HEK293 (cell line): ENCODE measurements around the gene ERMP1.
A peak's percentile ranks its signal among the peaks of the same experiment; 100 is the strongest.

Experiments
- ELK4 ChIP-seq: IDR thresholded peaks from 2 replicates; pipeline ENCODE4 v1.6.1; 2011; ENCODE audit warnings: mild to moderate bottlenecking, low read depth, low read length, borderline replicate concordance
- GLIS1 ChIP-seq: fragments of 450-650 bp; formaldehyde crosslinking; IDR thresholded peaks from 2 replicates; pipeline ENCODE4 v1.5.1; 2016; ENCODE audit warnings: missing biosample characterization, missing genetic modification characterization
- KLF10 ChIP-seq: fragments of 450-650 bp; IDR thresholded peaks from 2 replicates; pipeline ENCODE4 v1.5.1; 2018; ENCODE audit warnings: missing biosample characterization, mild to moderate bottlenecking, missing genetic modification characterization
- MZF1 ChIP-seq: fragments of 450-650 bp; formaldehyde crosslinking; IDR thresholded peaks from 2 replicates; pipeline ENCODE4 v1.5.1; 2017; ENCODE audit warnings: missing biosample characterization, missing genetic modification characterization, borderline replicate concordance
- PRDM10 ChIP-seq: fragments of 450-650 bp; formaldehyde crosslinking; IDR thresholded peaks from 2 replicates; pipeline ENCODE4 v1.5.1; 2016; ENCODE audit warnings: missing biosample characterization, missing genetic modification characterization
- PRDM6 ChIP-seq: fragments of 450-650 bp; formaldehyde crosslinking; IDR thresholded peaks from 2 replicates; pipeline ENCODE4 v1.5.1; 2017; ENCODE audit warnings: missing biosample characterization, missing genetic modification characterization
- REST ChIP-seq: fragments of 450-650 bp; formaldehyde crosslinking; IDR thresholded peaks from 2 replicates; pipeline ENCODE4 v1.5.1; 2016; ENCODE audit warnings: missing biosample characterization, missing genetic modification characterization
- SETDB1 ChIP-seq: IDR thresholded peaks from one replicate; pipeline ENCODE4 v1.6.1; 2017; ENCODE audit warnings: mild to moderate bottlenecking, low read length, moderate library complexity, mixed read lengths; ENCODE audit not compliant: insufficient read length
- SP2 ChIP-seq: fragments of 450-650 bp; formaldehyde crosslinking; IDR thresholded peaks from 2 replicates; pipeline ENCODE4 v1.5.1; 2016; ENCODE audit warnings: missing biosample characterization, missing genetic modification characterization
- SP7 ChIP-seq: fragments of 450-650 bp; formaldehyde crosslinking; IDR thresholded peaks from 2 replicates; pipeline ENCODE4 v1.5.1; 2016; ENCODE audit warnings: missing biosample characterization, missing genetic modification characterization
- TRIM28 ChIP-seq: IDR thresholded peaks from 2 replicates; pipeline ENCODE4 v1.6.1; 2011; ENCODE audit warnings: low read length, control low read depth, borderline replicate concordance
- YY2 ChIP-seq: fragments of 450-650 bp; formaldehyde crosslinking; IDR thresholded peaks from 2 replicates; pipeline ENCODE4 v1.5.1; 2016; ENCODE audit warnings: missing biosample characterization, missing genetic modification characterization
- ZBTB17 ChIP-seq: fragments of 450-650 bp; formaldehyde crosslinking; IDR thresholded peaks from 2 replicates; pipeline ENCODE4 v1.5.1; 2016; ENCODE audit warnings: missing biosample characterization, missing genetic modification characterization
- ZBTB20 ChIP-seq: fragments of 450-650 bp; formaldehyde crosslinking; IDR thresholded peaks from 2 replicates; pipeline ENCODE4 v1.5.1; 2016; ENCODE audit warnings: missing biosample characterization, missing genetic modification characterization
- ZNF341 ChIP-seq: fragments of 450-650 bp; formaldehyde crosslinking; IDR thresholded peaks from 2 replicates; pipeline ENCODE4; 2016; ENCODE audit warnings: low read depth, missing biosample characterization, missing genetic modification characterization
- ZNF366 ChIP-seq: fragments of 450-650 bp; formaldehyde crosslinking; conservative IDR thresholded peaks from 2 replicates; pipeline ENCODE4 v1.5.1; 2016; ENCODE audit warnings: missing biosample characterization, missing genetic modification characterization
- ZNF433 ChIP-seq: fragments of 450-650 bp; formaldehyde crosslinking; IDR thresholded peaks from 2 replicates; pipeline ENCODE4 v1.5.1; 2016; ENCODE audit warnings: missing biosample characterization, missing genetic modification characterization, low read depth
- ZNF549 ChIP-seq: fragments of 450-650 bp; IDR thresholded peaks from 2 replicates; pipeline ENCODE4 v1.5.1; 2018; ENCODE audit warnings: missing biosample characterization, missing genetic modification characterization, mild to moderate bottlenecking, inconsistent platforms, moderate library complexity
- ZNF600 ChIP-seq: fragments of 450-650 bp; formaldehyde crosslinking; IDR thresholded peaks from 2 replicates; pipeline ENCODE4 v1.5.1; 2016; ENCODE audit warnings: missing biosample characterization, missing genetic modification characterization
- ZNF629 ChIP-seq: fragments of 450-650 bp; formaldehyde crosslinking; IDR thresholded peaks from 2 replicates; pipeline ENCODE4 v1.5.1; 2017; ENCODE audit warnings: missing biosample characterization, missing genetic modification characterization
- ZNF701 ChIP-seq: fragments of 450-650 bp; formaldehyde crosslinking; IDR thresholded peaks from 2 replicates; pipeline ENCODE4 v1.5.1; 2016; ENCODE audit warnings: missing biosample characterization, missing genetic modification characterization
- ZNF76 ChIP-seq: fragments of 450-650 bp; formaldehyde crosslinking; IDR thresholded peaks from 2 replicates; pipeline ENCODE4; 2016; ENCODE audit warnings: low read depth, missing biosample characterization, missing genetic modification characterization, borderline replicate concordance
- TF ChIP-seq, protein P1 (sequence below): fragments of 450-650 bp; formaldehyde crosslinking; IDR thresholded peaks from 2 replicates; pipeline ENCODE4 v1.5.1; 2017; ENCODE audit warnings: missing biosample characterization, missing genetic modification characterization
- TF ChIP-seq, protein P2 (sequence below): fragments of 450-650 bp; formaldehyde crosslinking; IDR thresholded peaks from 2 replicates; pipeline ENCODE4 v1.5.1; 2016; ENCODE audit warnings: missing biosample characterization, missing genetic modification characterization
- TF ChIP-seq, protein P3 (sequence below): fragments of 450-650 bp; formaldehyde crosslinking; IDR thresholded peaks from 2 replicates; pipeline ENCODE4 v1.5.1; 2016; ENCODE audit warnings: missing biosample characterization, missing genetic modification characterization

Gene ERMP1

DNA sequence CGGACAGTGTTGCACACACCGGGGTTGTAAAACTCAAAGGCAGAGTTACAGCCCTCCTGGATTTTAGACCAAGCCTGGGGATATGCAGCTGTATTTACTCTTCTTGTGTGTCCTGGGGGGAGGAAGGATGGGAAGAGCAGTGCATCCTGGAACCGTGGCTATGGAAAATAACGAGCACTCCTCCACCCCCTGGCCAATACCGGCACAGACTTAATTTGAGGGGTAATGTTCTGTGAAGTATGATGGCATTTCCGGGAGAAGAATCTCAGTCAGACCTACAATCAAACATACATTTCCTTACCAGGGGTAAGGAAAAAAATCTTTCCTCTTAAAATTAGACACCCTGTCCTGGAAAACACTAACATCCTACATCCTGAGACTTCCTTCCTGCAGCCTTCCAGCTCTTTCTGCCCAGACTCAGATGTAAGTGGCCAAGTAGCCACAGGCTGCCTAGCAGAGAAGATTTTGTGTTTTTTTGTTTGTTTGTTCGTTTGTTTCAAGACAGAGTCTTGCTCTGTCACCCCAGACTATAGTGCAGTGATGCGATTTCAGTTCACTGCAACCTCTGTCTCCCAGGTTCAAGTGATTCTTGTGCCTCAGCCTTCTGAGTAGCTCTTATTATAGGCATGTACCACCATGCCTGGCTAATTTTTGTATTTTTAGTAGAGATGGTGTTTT is 11.0 kb upstream of the ERMP1 start (continued):
- TF ChIP-seq REST (peak; percentile 70; the same call in 1 of the 2 replicates), ZNF701 (tag by site-specific recombination) (no peak), MZF1 (peak; percentile 79; the same call in 1 of the 2 replicates), TRIM28 (0 out of 2 replicates have a peak, but pooled peaks have one; percentile 23), YY2 (tag by site-specific recombination) (no peak), ZNF433 (tag by site-specific recombination) (no peak), ZNF549 (tag by site-specific recombination) (no peak), PRDM6 (0 out of 2 replicates have a peak, but pooled peaks have one; percentile 17), ELK4 (no peak), ZNF629 (peak; percentile 46; the same call in 1 of the 2 replicates), ZNF76 (tag by site-specific recombination) (peak; percentile 22; the same call in 1 of the 2 replicates), ZNF366 (tag by site-specific recombination) (no peak), GLIS1 (tag by site-specific recombination) (peak; percentile 77), SP2 (0 out of 2 replicates have a peak, but pooled peaks have one; percentile 22), SP7 (tag by site-specific recombination) (0 out of 2 replicates have a peak, but pooled peaks have one; percentile 30), ZNF600 (tag by site-specific recombination) (peak; percentile 44; the same call in 1 of the 2 replicates), KLF10 (tag by site-specific recombination) (0 out of 2 replicates have a peak, but pooled peaks have one; percentile 22), ZBTB17 (peak; percentile 39; the same call in 1 of the 2 replicates), ZNF341 (tag by site-specific recombination) (peak; percentile 79), SETDB1 (no peak), ZBTB20 (tag by site-specific recombination) (peak; percentile 33; the same call in 1 of the 2 replicates), PRDM10 (tag by site-specific recombination) (peak; percentile 19; the same call in 1 of the 2 replicates)
- TF ChIP-seq, protein P1, sequence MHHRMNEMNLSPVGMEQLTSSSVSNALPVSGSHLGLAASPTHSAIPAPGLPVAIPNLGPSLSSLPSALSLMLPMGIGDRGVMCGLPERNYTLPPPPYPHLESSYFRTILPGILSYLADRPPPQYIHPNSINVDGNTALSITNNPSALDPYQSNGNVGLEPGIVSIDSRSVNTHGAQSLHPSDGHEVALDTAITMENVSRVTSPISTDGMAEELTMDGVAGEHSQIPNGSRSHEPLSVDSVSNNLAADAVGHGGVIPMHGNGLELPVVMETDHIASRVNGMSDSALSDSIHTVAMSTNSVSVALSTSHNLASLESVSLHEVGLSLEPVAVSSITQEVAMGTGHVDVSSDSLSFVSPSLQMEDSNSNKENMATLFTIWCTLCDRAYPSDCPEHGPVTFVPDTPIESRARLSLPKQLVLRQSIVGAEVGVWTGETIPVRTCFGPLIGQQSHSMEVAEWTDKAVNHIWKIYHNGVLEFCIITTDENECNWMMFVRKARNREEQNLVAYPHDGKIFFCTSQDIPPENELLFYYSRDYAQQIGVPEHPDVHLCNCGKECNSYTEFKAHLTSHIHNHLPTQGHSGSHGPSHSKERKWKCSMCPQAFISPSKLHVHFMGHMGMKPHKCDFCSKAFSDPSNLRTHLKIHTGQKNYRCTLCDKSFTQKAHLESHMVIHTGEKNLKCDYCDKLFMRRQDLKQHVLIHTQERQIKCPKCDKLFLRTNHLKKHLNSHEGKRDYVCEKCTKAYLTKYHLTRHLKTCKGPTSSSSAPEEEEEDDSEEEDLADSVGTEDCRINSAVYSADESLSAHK: no peak
- TF ChIP-seq, protein P2, sequence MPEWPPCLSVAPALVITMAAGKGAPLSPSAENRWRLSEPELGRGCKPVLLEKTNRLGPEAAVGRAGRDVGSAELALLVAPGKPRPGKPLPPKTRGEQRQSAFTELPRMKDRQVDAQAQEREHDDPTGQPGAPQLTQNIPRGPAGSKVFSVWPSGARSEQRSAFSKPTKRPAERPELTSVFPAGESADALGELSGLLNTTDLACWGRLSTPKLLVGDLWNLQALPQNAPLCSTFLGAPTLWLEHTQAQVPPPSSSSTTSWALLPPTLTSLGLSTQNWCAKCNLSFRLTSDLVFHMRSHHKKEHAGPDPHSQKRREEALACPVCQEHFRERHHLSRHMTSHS: no peak
- TF ChIP-seq, protein P3, sequence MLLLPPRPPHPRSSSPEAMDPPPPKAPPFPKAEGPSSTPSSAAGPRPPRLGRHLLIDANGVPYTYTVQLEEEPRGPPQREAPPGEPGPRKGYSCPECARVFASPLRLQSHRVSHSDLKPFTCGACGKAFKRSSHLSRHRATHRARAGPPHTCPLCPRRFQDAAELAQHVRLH (tag by site-specific recombination): no peak
